ENCODE data around the gene HTR4.

HTR4 gene

GRCh38 chr5:148663509-148663908, 9.2 kb upstream of the HTR4 start:
- no peak for DNase-seq

DNA sequence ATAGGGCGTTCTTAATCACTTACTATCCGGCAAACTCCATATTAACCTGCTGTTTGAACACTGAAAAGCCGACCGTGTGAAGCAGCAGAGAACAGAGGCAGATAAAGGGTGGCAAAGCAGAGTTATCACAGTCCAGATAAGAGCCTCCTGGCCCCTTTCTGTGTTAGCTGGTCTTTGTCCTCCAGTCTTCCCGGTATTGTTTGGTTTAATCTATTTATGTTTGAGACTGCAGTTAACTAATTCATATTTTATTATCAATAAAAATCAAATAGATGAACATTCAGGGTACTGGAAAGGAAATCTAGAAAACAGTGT, 6.0 kb upstream of the HTR4 start:
- DNase-seq: no peak

DNA sequence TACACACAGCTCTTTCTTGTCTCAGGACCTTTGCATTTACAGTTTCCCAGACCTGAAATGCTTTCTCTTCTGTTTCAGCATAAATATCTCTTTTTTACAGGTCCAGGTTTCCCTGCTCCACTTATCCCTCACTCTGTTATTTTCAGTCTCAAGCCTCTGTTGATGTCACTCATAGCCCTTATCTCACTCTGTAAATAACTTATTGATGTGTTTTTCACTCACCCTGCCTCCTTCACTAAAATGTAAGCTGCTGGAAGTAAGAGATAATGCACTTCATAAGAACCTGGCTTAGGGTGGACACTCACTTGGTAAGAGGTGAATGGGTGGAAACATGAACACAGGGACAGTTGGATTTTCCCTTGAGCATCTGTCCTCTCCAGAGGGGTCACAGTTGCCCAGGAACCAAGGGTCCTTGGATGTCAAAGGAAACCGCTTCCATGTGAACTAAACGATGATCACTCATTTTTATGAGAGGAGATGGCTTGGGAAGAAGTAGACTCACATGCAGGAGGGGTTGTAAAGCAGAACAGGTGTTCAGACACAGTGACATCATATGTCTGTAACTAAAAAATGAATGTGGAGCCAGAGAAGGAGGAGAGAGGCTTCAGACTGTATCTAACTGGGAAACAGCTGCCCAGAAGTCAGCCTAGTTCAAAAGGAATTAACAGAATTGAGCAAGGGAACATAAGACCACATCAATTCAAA, 5.5 kb upstream of the HTR4 start:
- no peak for DNase-seq

- DNase-seq: no peak
These were observed 964 bp downstream of the HTR4 start for GRCh38 chr5:148653291-148653835.

- no peak for DNase-seq
These were observed 2.8 kb downstream of the HTR4 start for GRCh38 chr5:148651528-148651927.

- DNase-seq: no peak
These were observed 8.8 kb downstream of the HTR4 start for GRCh38 chr5:148645527-148645926.

GRCh38 chr5:148641735-148642134, 12.6 kb downstream of the HTR4 start:
- no peak for DNase-seq

DNA sequence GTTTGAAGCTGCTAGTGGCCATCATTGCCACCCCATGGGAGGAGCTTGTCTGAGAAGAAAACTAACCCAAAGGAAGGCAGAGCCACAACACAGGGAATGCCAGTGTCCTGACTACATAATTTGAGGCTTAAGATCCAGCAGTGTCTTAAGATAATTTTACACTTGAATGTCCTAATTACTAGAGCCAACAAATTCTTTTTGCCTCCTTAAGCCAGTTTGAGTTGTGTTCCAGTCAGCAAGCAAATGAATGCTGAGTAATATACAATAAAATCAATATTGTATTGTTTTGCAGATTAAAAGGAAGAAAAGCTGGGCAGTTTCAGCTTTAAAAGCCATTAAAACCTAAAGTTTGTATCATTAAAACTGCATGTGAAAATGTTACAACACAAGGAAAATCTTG, 13.9 kb downstream of the HTR4 start:
- no peak for DNase-seq

DNA sequence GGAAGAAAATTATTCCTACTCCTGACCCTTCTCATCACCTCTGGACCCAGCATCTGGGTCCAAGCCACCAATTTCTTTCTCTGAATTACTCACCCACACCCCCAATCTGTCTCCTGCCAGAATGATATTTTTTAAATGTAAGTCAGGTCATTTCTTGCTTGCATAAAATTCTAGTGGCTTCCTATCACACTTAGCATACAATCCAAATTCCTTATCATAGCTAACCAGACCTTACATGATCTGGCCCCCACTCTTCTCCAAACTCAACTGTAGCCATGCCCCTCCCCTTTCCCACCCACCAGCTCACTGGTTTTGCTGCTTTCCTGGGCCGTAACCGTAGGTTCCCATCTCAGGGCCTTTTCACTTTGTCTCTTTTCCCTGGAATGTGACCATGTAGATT, 15.2 kb downstream of the HTR4 start:
- no peak for DNase-seq

GRCh38 chr5:148636353-148636752, 18.0 kb downstream of the HTR4 start:
- no peak for DNase-seq

- no peak for DNase-seq
These were observed 18.8 kb downstream of the HTR4 start for GRCh38 chr5:148635321-148636083.

- no peak for DNase-seq
These were observed 21.3 kb downstream of the HTR4 start for GRCh38 chr5:148633067-148633377.

- no peak for DNase-seq
These were observed 21.9 kb downstream of the HTR4 start for GRCh38 chr5:148632255-148633066.

DNA sequence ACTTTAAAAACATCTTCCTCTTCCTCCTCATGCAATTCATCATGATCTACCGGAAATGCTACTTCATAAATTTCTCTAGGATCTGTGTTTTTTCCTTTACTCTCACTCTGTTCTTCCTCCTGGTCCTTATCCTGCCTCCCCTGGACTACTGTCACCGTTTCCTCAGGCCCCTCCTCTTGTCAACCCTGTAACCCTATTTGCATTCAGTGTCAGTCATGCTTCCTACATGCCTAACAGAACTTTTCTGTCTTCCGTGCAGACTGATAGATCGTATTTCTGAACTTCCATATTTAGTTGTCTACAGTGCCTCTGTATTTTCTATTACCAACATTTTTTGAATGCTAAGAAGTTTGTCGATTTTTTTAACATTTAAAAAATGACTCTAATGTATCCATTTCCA, 27.3 kb downstream of the HTR4 start:
- DNase-seq: no peak

- no peak for DNase-seq
These were observed 28.2 kb downstream of the HTR4 start for GRCh38 chr5:148626081-148626613.

DNA sequence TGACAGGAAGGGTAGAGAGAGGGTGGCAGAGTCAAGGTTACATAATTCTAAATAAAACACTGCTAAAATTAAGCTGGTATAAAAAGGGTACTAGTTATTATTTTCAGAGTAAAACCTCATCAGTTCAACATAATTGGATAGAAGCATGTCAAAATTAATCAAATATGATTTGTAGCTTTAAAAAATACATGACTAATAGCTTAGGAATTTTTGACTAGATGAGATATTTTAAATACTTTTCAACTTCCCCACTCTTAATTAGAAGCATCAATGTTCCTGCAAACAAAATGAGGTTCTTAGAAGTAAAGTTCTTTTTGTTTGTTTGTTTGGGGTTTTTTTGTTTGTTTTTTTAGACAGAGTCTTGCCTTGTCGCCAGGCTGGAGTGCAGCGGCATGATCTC, 29.1 kb downstream of the HTR4 start:
- DNase-seq: no peak

DNA sequence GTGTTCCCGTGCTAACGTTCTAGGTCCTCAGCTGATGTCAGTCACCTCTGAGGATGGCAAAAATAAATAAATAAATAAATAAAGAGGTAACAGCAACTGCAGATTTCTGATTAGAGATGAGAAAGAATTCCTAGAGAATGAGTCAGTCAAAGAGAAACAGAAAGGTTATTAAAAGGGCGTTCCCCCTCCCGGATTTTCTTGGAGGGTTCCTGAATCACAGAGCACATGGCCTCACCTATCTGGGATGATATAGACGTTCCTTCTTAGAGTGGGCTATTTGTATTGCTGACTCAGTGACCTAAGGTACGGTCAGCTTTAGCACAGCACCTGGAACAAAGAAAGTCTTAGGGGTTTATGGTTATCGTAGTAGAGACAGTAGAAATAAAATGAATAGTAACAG, 30.6 kb downstream of the HTR4 start:
- no peak for DNase-seq

GRCh38 chr5:148623101-148623500, 31.2 kb downstream of the HTR4 start:
- DNase-seq: no peak

DNA sequence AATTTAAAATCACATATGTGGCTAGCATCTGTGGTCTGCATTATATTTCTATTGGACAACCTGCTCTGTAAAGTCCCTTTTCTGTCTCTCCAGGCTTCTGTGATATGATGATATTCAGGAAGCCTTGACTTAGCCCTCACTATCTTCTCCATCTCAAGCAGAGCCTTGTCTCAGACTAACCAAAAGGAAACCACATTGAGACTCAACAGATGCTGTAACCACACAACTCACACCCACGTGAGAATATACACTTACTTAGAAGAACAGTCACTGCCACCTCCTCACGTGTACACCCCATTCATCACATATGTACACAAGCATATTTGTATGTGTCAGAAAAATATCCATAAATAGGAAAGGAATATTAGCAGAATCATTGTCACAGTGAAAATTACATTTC, 33.6 kb downstream of the HTR4 start:
- DNase-seq: no peak

DNA sequence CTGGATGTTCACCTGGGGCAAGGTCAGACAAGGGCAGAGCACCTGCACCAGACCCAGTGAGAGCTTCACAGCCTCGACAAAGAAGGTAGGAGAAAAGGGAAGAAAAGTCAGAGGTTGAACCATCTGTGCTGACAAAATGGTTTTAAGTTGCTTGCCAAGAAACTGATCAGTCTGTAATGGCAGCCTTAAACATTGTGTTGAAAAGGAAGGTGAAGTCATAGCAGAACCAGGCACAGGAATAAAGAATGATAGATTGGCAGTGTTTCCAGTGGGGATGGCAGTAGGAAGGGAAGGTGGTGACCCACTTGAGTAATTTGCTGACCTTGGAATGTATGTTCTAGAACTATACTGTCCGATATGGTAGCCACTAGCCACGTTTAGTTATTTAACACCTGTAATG, 34.2 kb downstream of the HTR4 start:
- DNase-seq: no peak

GRCh38 chr5:148619484-148619883, 34.8 kb downstream of the HTR4 start:
- no peak for DNase-seq

DNA sequence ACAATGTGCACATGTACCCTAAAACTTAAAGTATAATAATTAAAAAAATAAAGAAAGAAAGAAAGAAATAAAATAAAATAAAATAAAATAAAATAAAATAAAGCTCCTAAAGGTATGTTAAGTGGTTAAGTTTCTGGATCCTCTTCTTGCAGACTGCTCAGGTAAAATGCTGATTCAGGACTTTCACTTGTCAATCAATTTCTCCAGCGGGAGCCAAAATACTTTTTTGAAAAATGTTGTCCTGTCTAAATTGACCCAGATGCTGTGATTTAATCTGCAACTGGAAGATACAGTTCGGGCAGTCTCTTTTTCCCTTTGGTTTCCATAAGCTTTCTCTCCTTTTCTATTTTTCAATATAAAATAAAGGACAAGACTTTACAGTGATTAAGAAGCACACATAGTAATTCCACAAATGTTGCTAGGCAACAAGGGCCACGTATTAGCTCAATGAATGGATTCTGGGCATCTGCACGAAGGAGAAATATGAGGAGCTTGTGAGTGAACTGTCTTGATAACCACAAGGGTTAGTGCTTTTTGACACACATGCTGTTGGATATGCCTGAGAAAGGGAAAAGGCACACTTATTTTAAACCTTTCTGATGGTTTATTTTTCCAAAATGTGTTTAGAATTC, 38.6 kb downstream of the HTR4 start:
- no peak for DNase-seq

DNA sequence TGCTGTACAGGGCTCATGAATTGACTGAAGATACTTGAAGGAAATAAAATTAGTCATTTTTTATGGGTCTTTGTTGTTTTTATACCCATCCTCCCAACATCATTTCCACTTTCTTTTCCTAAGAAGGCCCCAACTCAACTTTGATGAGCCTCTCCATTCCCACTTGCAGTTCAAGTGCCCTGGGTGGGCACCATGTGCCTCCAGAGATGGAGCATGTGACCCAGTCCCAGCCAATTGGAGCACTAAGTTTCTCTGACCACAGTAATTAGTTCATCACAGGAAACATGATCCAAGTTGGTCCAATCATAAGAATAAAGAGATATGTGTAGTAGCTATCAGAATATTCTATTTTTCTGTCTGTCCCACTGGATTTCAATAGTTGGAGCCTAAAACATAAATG, 46.9 kb downstream of the HTR4 start:
- DNase-seq: no peak

Data from activated effector memory CD4-positive, alpha-beta T cell treated with Interleukin-2 at 50 U/mL for 16 hours (primary cell).